Adrenal gland (tissue), 12 donors: ENCODE results near the gene MAGOH. TPM values are rescaled to one million over a fixed set of nuclear protein-coding genes. Genes with fewer than 3 reads are reported as not detected.

ENCODE experiments used
- DNase-seq, 7 donors: peaks; one replicate each; pipeline ENCODE4 v3.0.0-alpha.2; 2019 to 2020
- H3K27ac ChIP-seq, 5 donors: fragments of 200-600 bp; sonication (generic) in 4 of 5; 1 replicate in 3 of 5; 2 replicates in 2 of 5; pipeline versions ENCODE4 v1.5.1 to v1.8.0; 2016 to 2020; ENCODE audit warnings: mild to moderate bottlenecking in 1 of 5
- H3K27me3 ChIP-seq: fragments of 200-600 bp; 2 replicates; pipeline ENCODE4 v1.8.0; 2021
- H3K36me3 ChIP-seq, 2 donors: fragments of 200-600 bp; replicated peaks in 1 of 2; 1 replicate in 1 of 2; 2 replicates in 1 of 2; pipeline versions ENCODE4 v1.5.1 to v1.8.0; 2018 to 2022
- H3K4me1 ChIP-seq, 2 donors: fragments of 200-600 bp; replicated peaks in 1 of 2; 1 replicate in 1 of 2; 2 replicates in 1 of 2; pipeline versions ENCODE4 v1.5.1 to v1.8.0; 2018 to 2021
- H3K4me3 ChIP-seq, 4 donors: fragments of 200-600 bp; sonication (generic) in 3 of 4; one replicate each; pipeline ENCODE4 v1.5.1; 2016 to 2018
- H3K9me3 ChIP-seq, 3 donors: fragments of 200-600 bp; sonication (generic) in 1 of 3; replicated peaks in 1 of 3; 1 replicate in 2 of 3; 2 replicates in 1 of 3; pipeline versions ENCODE4 v1.5.1 to v1.8.0; 2016 to 2021
- CTCF ChIP-seq, 6 experiments: fragments of 450-650 bp in 4 of 6; fragments of 200-600 bp in 2 of 6; sonication (generic) in 1 of 6; IDR thresholded peaks; 1 replicate in 5 of 6; 2 replicates in 1 of 6; pipeline versions ENCODE4 v1.5.1 to v1.8.0; 2016 to 2021; ENCODE audit warnings: antibody characterized with exemption in 6 of 6, mild to moderate bottlenecking in 2 of 6, moderate library complexity in 1 of 6
- POLR2A ChIP-seq, 2 donors: fragments of 450-650 bp; IDR thresholded peaks; one replicate each; pipeline ENCODE4 v1.6.1; 2017; ENCODE audit warnings: antibody characterized with exemption in 2 of 2, mild to moderate bottlenecking in 2 of 2, moderate library complexity in 1 of 2
- WGBS, 4 donors: extraction: QIAGEN DNeasy Blood & Tissue Kit in 2 of 4; methylation state at CpG; one replicate each; pipeline versions ENCODE4 v1.1.5 to v1.1.7; 2013 to 2017; 5-methylcytosine and 5-hydroxymethylcytosine counted together
- intact Hi-C, 2 donors: fragments of 100-400 bp; cut with DNase I; formaldehyde crosslinking; loops; one replicate each; pipeline versions ENCODE4 v1.14.1 to v1.15.0; 2022 to 2023
- polyA plus RNA-seq, 3 donors: library from polyadenylated mRNA; stranded (reverse); fragments of 200-250 nt in 2 of 3; fragments of 350-450 nt in 1 of 3; fragmentation: Illumina TruSeq in 1 of 3; extraction: RNeasy Lipid Tissue Mini Kit (QIAGEN cat#74804) in 1 of 3; gene quantifications; one replicate each; pipeline ENCODE4 v1.2.3, GENCODE V29; 2013 to 2014
- total RNA-seq, 9 donors: library from RNA; depleted of rRNA in 4 of 9; stranded (reverse); fragments of >200 nt in 4 of 9; fragments of 120-200 nt in 1 of 9; fragmentation: NEBNext Ultra II Directional in 1 of 9; extraction: Animal tissue kit (Norgen Biotek cat#: 25700) in 1 of 9; gene quantifications; one replicate each; pipeline versions ENCODE4 v1.1.0 to v1.2.4, GENCODE V29; 2013 to 2023
- donor health status: healthy with polysubstance abuse.
- donor health status: Bipolar disorder and iron deficiency.
- donor health status: DM: yes; HTN: yes; CAD: no.
- donor health status: DM: no; HTN: no; CAD: no.
- donor health status: DM: no; HTN: no; CAD: no.
- donor health status: DM: yes; HTN: yes; CAD: no.

The MAGOH gene
- total and polyA plus RNA-seq, 12 donors = 14.5 to 119 (median 33.3) TPM

DNA sequence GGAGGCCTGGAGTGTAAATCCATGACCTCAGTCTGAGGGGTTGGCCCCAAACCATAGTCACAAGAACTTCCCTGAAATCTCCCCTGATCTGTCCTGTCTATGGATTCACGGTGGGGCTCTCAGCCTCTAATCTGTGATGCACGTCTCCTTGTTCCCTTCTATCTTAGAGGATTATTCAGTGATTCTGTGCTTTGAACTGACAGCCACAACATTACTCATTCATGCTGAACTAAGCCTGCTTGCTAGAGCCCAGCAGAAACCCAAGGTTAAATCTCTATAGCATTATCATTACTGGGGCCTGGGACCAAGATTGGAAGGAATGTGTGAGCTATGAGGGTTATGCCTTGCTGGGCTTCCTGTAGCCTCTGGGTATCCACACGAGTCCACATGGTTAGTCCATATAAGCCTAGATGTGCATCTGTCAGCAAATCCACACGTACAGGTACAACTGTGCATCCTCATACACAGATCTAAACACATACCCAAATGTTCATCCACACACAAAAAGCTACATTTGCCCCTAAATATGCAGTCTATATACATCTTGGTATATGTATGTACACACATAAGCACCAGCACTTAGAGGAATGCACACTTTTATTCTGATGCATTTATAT, 22.4 kb upstream of the MAGOH start:
- Histone ChIP-seq H3K4me3 (no peak overlapping the region), H3K27ac (no peak overlapping the region), H3K27me3 (no peaks in the 10 kb centered on the region), H3K9me3 (no peaks in the 10 kb centered on the region), H3K36me3 (no peaks in the 10 kb centered on the region), H3K4me1 (no peaks in the 10 kb centered on the region)
- 51 to 65% (median 57%) methylated on average over 4 of the region's 4 CpGs for WGBS, 4 donors
- intact Hi-C loops = no loop called here
- no peak for TF ChIP-seq CTCF (IDR thresholded peaks at IDR 0.05)
- DNase-seq = no peak

DNA sequence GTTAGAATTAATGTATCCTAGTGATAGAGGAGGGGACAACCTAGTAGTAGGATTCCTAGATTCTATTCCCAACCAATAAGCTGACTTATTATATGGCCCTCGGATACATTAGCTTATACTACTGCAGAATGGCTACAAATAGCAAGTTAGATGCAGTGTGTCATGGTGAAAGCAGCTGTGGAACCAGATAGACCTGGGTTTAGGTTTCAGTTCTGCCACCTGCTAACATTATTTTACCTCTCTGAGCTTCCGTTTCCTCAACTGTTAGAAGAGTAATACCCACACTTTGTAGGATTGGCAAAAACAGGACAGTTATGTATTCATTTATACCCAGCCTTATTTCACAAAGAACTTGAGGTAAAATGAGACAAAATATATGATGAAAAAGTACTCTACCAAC, 21.6 kb upstream of the MAGOH start:
- intact Hi-C loops = no loop called here
- no peak for TF ChIP-seq CTCF (IDR thresholded peaks at IDR 0.05)
- no peak for TF ChIP-seq POLR2A (IDR thresholded peaks at IDR 0.05)
- Histone ChIP-seq H3K4me1 (no peaks in the 10 kb centered on the region), H3K9me3 (no peaks in the 10 kb centered on the region), H3K27me3 (no peaks in the 10 kb centered on the region), H3K4me3 (no peak overlapping the region), H3K27ac (no peak overlapping the region), H3K36me3 (no peaks in the 10 kb centered on the region)
- DNase-seq = no peak
- WGBS, 4 donors = 85 to 93% (median 92%) methylated on average over 2 of the region's 2 CpGs

- peaks cover 0 to 5% of the 10 kb centered on the region in 2 donors for H3K4me1 ChIP-seq
- no peak for DNase-seq
- 60 to 89% (median 78%) methylated on average over 1 of the region's 1 CpG for WGBS, 4 donors
- H3K4me3 ChIP-seq = no peak overlapping the region
- no peaks in the 10 kb centered on the region for H3K9me3 ChIP-seq
- no peak overlapping the region for H3K27ac ChIP-seq
- TF ChIP-seq CTCF (IDR thresholded peaks at IDR 0.05) (no peak), POLR2A (IDR thresholded peaks at IDR 0.05) (no peak)
- H3K27me3 ChIP-seq = no peaks in the 10 kb centered on the region
- intact Hi-C loops = no loop called here
- no peaks in the 10 kb centered on the region for H3K36me3 ChIP-seq
Observed at GRCh38 chr1:53258216-53258615, 19.9 kb upstream of the MAGOH start.

GRCh38 chr1:53257454-53258081, 19.2 kb upstream of the MAGOH start:
- DNase-seq = no peak
- Histone ChIP-seq H3K36me3 (no peaks in the 10 kb centered on the region), H3K27me3 (no peaks in the 10 kb centered on the region), H3K4me1 (peaks cover 0 to 5% of the 10 kb centered on the region in 2 donors), H3K4me3 (no peak overlapping the region), H3K27ac (no peak overlapping the region), H3K9me3 (no peaks in the 10 kb centered on the region)
- intact Hi-C loops = no loop called here
- WGBS, 4 donors = 85 to 95% (median 92%) methylated on average over 5 of the region's 5 CpGs
- no peak for TF ChIP-seq CTCF (IDR thresholded peaks at IDR 0.05)
- no peak for TF ChIP-seq POLR2A (IDR thresholded peaks at IDR 0.05)
